HEK293 (cell line): Measurements from ENCODE around the gene GRIPAP1.
A peak's percentile ranks its signal among the peaks of the same experiment; 100 is the strongest.

Source experiments
- CTCF ChIA-PET: fragments of 350-600 bp; formaldehyde crosslinking; extraction: SDS; loops from one replicate; lab custom pipeline; 2021; ENCODE audit warnings: antibody characterized with exemption; lab: Yijun Ruan, JAX
- POLR2A ChIA-PET: fragments of 300-600 bp; formaldehyde crosslinking; extraction: SDS; loops from one replicate; lab custom pipeline; 2020; ENCODE audit warnings: antibody characterized with exemption, inconsistent platforms; lab: Yijun Ruan, JAX
- H3K27ac ChIP-seq: fragments of 200-500 bp; sonication (Bioruptor generic); 2 replicates; pipeline ENCODE4 v1.5.1; 2014; ENCODE audit warnings: low read depth, low read length, control low read depth, inconsistent platforms; ENCODE audit errors: extremely low read depth
- H3K36me3 ChIP-seq, 2 experiments: fragments of 200-500 bp in 1 of 2; sonication (Bioruptor generic) in 1 of 2; 1 replicate in 1 of 2; 2 replicates in 1 of 2; pipeline ENCODE4 v1.5.1; 2014 to 2017; ENCODE audit warnings: inconsistent platforms in 2 of 2, low read length in 2 of 2; ENCODE audit not compliant: control insufficient read depth in 2 of 2, insufficient read depth in 1 of 2
- H3K4me1 ChIP-seq: fragments of 200-500 bp; sonication (Bioruptor generic); 2 replicates; pipeline ENCODE4 v1.5.1; 2014; ENCODE audit warnings: mild to moderate bottlenecking, low read length, inconsistent platforms; ENCODE audit not compliant: control insufficient read depth, insufficient read depth
- H3K4me3 ChIP-seq: 2 replicates; pipeline ENCODE4 v1.5.1; 2011; ENCODE audit warnings: low read depth, mild to moderate bottlenecking, control low read depth, low read length, moderate library complexity
- H3K9me3 ChIP-seq: fragments of 200-500 bp; sonication (Bioruptor generic); 2 replicates; pipeline ENCODE4 v1.5.1; 2014; ENCODE audit warnings: low read depth, low read length, inconsistent platforms; ENCODE audit not compliant: control insufficient read depth, insufficient read depth
- FEZF1 ChIP-seq: fragments of 450-650 bp; formaldehyde crosslinking; IDR thresholded peaks from 2 replicates; pipeline ENCODE4 v1.5.1; 2016; ENCODE audit warnings: missing biosample characterization, missing genetic modification characterization
- GLI2 ChIP-seq: fragments of 450-650 bp; formaldehyde crosslinking; IDR thresholded peaks from 2 replicates; pipeline ENCODE4; 2017; ENCODE audit warnings: missing biosample characterization, missing genetic modification characterization, low read depth, borderline replicate concordance
- GLI4 ChIP-seq: fragments of 450-650 bp; formaldehyde crosslinking; IDR thresholded peaks from 2 replicates; pipeline ENCODE4 v1.5.1; 2016; ENCODE audit warnings: missing biosample characterization, missing genetic modification characterization
- HOXD13 ChIP-seq: sonication (generic); formaldehyde crosslinking; IDR thresholded peaks from 2 replicates; pipeline ENCODE4 v1.8.0; 2022; ENCODE audit warnings: missing genetic modification reagents, borderline replicate concordance
- KLF16 ChIP-seq: fragments of 450-650 bp; formaldehyde crosslinking; IDR thresholded peaks from 2 replicates; pipeline ENCODE4 v1.5.1; 2017; ENCODE audit warnings: missing biosample characterization, missing genetic modification characterization
- KLF8 ChIP-seq: fragments of 450-650 bp; formaldehyde crosslinking; IDR thresholded peaks from 2 replicates; pipeline ENCODE4 v1.5.1; 2016; ENCODE audit warnings: missing biosample characterization, missing genetic modification characterization
- KLF9 ChIP-seq: fragments of 450-650 bp; formaldehyde crosslinking; IDR thresholded peaks from 2 replicates; pipeline ENCODE4 v1.5.1; 2016; ENCODE audit warnings: missing biosample characterization, missing genetic modification characterization, low read depth
- RBAK ChIP-seq: fragments of 450-650 bp; formaldehyde crosslinking; IDR thresholded peaks from 2 replicates; pipeline ENCODE4 v1.5.1; 2016; ENCODE audit warnings: missing biosample characterization, missing genetic modification characterization
- SP2 ChIP-seq: fragments of 450-650 bp; formaldehyde crosslinking; IDR thresholded peaks from 2 replicates; pipeline ENCODE4 v1.5.1; 2016; ENCODE audit warnings: missing biosample characterization, missing genetic modification characterization
- SP3 ChIP-seq: fragments of 450-650 bp; formaldehyde crosslinking; IDR thresholded peaks from 2 replicates; pipeline ENCODE4 v1.5.1; 2016; ENCODE audit warnings: missing biosample characterization, missing genetic modification characterization
- SP7 ChIP-seq: fragments of 450-650 bp; formaldehyde crosslinking; IDR thresholded peaks from 2 replicates; pipeline ENCODE4 v1.5.1; 2016; ENCODE audit warnings: missing biosample characterization, missing genetic modification characterization
- YY1 ChIP-seq: fragments of 450-650 bp; formaldehyde crosslinking; IDR thresholded peaks from 2 replicates; pipeline ENCODE4 v1.5.1; 2018; ENCODE audit warnings: missing biosample characterization, missing genetic modification characterization
- ZBTB17 ChIP-seq: fragments of 450-650 bp; formaldehyde crosslinking; IDR thresholded peaks from 2 replicates; pipeline ENCODE4 v1.5.1; 2016; ENCODE audit warnings: missing biosample characterization, missing genetic modification characterization
- ZBTB7A ChIP-seq: fragments of 450-650 bp; formaldehyde crosslinking; IDR thresholded peaks from 2 replicates; pipeline ENCODE4 v1.5.1; 2016; ENCODE audit warnings: low read depth, missing biosample characterization, missing genetic modification characterization
- ZFP37 ChIP-seq: fragments of 450-650 bp; formaldehyde crosslinking; IDR thresholded peaks from 2 replicates; pipeline ENCODE4 v1.5.1; 2016; ENCODE audit warnings: missing biosample characterization, missing genetic modification characterization
- ZIC2 ChIP-seq: fragments of 450-650 bp; formaldehyde crosslinking; IDR thresholded peaks from 2 replicates; pipeline ENCODE4 v1.5.1; 2016; ENCODE audit warnings: missing biosample characterization, missing genetic modification characterization
- ZNF138 ChIP-seq: fragments of 450-650 bp; formaldehyde crosslinking; IDR thresholded peaks from 2 replicates; pipeline ENCODE4 v1.5.1; 2016; ENCODE audit warnings: missing biosample characterization, missing genetic modification characterization, borderline replicate concordance
- ZNF19 ChIP-seq: fragments of 450-650 bp; formaldehyde crosslinking; IDR thresholded peaks from 2 replicates; pipeline ENCODE4; 2016; ENCODE audit warnings: missing biosample characterization, missing genetic modification characterization, low read depth
- ZNF2 ChIP-seq: fragments of 450-650 bp; formaldehyde crosslinking; IDR thresholded peaks from 2 replicates; pipeline ENCODE4 v1.5.1; 2016; ENCODE audit warnings: missing biosample characterization, missing genetic modification characterization
- ZNF362 ChIP-seq: fragments of 450-650 bp; formaldehyde crosslinking; IDR thresholded peaks from 2 replicates; pipeline ENCODE4 v1.5.1; 2016; ENCODE audit warnings: missing biosample characterization, missing genetic modification characterization
- ZNF366 ChIP-seq: fragments of 450-650 bp; formaldehyde crosslinking; conservative IDR thresholded peaks from 2 replicates; pipeline ENCODE4 v1.5.1; 2016; ENCODE audit warnings: missing biosample characterization, missing genetic modification characterization
- ZNF501 ChIP-seq: fragments of 450-650 bp; formaldehyde crosslinking; IDR thresholded peaks from 2 replicates; pipeline ENCODE4 v1.5.1; 2016; ENCODE audit warnings: missing biosample characterization, missing genetic modification characterization
- ZNF561 ChIP-seq: fragments of 450-650 bp; IDR thresholded peaks from 2 replicates; pipeline ENCODE4 v1.5.1; 2018; ENCODE audit warnings: missing biosample characterization, missing genetic modification characterization, borderline replicate concordance
- ZNF660 ChIP-seq: fragments of 450-650 bp; IDR thresholded peaks from 2 replicates; pipeline ENCODE4 v1.5.1; 2018; ENCODE audit warnings: missing biosample characterization, mild to moderate bottlenecking, missing genetic modification characterization
- ZXDB ChIP-seq: fragments of 450-650 bp; formaldehyde crosslinking; IDR thresholded peaks from 2 replicates; pipeline ENCODE4 v1.5.1; 2016; ENCODE audit warnings: missing biosample characterization, missing genetic modification characterization
- TF ChIP-seq, protein P1 (sequence below): fragments of 450-650 bp; formaldehyde crosslinking; IDR thresholded peaks from 2 replicates; pipeline ENCODE4 v1.5.1; 2016; ENCODE audit warnings: missing biosample characterization, missing genetic modification characterization
- TF ChIP-seq, protein P2 (sequence below): fragments of 450-650 bp; formaldehyde crosslinking; IDR thresholded peaks from 2 replicates; pipeline ENCODE4 v1.5.1; 2016; ENCODE audit warnings: missing biosample characterization, missing genetic modification characterization
- TF ChIP-seq, protein P3 (sequence below): fragments of 450-650 bp; formaldehyde crosslinking; IDR thresholded peaks from 2 replicates; pipeline ENCODE4 v1.5.1; 2016; ENCODE audit warnings: missing biosample characterization, missing genetic modification characterization

Gene GRIPAP1

DNA sequence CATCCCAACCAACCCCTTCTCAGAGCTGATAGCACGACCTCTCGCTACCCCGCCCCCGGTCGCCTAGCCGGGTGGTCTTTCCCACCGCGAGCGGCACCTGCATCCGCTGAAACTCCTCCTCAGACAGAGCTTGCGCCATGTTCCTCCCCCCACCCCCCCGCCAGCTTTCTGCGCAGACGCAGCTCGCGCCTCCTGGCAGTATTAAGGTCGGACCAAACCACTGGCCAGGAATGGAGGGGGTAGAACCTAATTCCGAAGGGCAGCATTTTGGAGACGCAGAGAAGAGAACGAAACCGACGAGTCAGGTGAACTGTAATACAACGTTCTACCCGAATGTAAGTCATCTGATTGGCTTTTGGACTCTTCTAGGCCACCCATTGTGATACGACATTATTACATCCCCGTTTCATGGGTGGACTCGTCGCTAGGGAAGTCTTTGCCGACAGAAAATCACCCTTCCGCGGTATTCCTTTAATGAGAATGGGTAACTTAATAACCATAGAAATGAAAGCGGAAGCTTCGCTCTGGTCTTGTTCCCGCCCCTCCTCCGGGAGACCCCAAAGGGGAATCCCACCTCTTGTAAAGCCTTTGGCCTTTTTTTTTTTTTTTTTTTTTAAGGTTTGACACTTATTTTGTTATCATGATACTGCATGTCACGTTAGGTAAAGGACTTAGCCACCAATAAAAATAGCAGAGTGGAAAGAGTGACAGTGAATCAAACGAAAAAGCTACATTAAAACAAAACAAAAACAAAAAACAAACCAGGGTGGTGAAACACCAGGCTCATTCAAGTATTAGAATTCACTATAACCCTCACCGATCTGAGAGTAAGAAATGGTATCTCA is at the start of gene GRIPAP1:
Gene GRIPAP1 (minus strand): TSS at position 174 of the 845 bp plus-strand sequence. CDS start 35 bp downstream, at position 139.
- Histone ChIP-seq H3K4me3 (peak within 1 kb of the TSS; percentile 77), H3K4me1 (no peaks in the 10 kb centered on the region), H3K36me3 (peaks cover 8 to 24% of the 10 kb centered on the region in 2 experiments; a peak in 2 of 3 replicates), H3K9me3 (no peaks in the 10 kb centered on the region), H3K27ac (peak within 1 kb of the TSS; percentile 91)
- ChIA-PET CTCF (interaction anchor here (0.7 to 1.5 kb wide), 4 partner anchors 30 to 353 kb away, joined by 3 to 9 read pairs (median 5); partner anchors contain the start of genes KCND1 and TFE3), POLR2A (interaction anchor here (0.6 to 1.5 kb wide), 13 partner anchors 11 to 427 kb away, joined by 3 to 14 read pairs (median 3); partner anchors contain the start of genes KCND1, OTUD5, PQBP1 and TFE3)
- peak; percentile 43; the same call in 1 of the 2 replicates for TF ChIP-seq ZIC2
- peak; percentile 68 for TF ChIP-seq SP7 (tag by site-specific recombination)
- peak; percentile 73 for TF ChIP-seq SP2 (tag by site-specific recombination)
- TF ChIP-seq, protein P1, sequence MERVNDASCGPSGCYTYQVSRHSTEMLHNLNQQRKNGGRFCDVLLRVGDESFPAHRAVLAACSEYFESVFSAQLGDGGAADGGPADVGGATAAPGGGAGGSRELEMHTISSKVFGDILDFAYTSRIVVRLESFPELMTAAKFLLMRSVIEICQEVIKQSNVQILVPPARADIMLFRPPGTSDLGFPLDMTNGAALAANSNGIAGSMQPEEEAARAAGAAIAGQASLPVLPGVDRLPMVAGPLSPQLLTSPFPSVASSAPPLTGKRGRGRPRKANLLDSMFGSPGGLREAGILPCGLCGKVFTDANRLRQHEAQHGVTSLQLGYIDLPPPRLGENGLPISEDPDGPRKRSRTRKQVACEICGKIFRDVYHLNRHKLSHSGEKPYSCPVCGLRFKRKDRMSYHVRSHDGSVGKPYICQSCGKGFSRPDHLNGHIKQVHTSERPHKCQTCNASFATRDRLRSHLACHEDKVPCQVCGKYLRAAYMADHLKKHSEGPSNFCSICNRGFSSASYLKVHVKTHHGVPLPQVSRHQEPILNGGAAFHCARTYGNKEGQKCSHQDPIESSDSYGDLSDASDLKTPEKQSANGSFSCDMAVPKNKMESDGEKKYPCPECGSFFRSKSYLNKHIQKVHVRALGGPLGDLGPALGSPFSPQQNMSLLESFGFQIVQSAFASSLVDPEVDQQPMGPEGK (tag by site-specific recombination): peak; percentile 98
- 0 out of 2 replicates have a peak, but pooled peaks have one; percentile 52 for TF ChIP-seq ZNF2 (tag by site-specific recombination)
- TF ChIP-seq ZFP37 (tag by site-specific recombination): no peak
- TF ChIP-seq KLF8 (tag by site-specific recombination): peak; percentile 48; the same call in 1 of the 2 replicates
- TF ChIP-seq RBAK (tag by site-specific recombination): no peak
- TF ChIP-seq GLI2: no peak
- no peak; the same call in 1 of the 2 replicates for TF ChIP-seq ZNF362 (tag by site-specific recombination)
- TF ChIP-seq, protein P2, sequence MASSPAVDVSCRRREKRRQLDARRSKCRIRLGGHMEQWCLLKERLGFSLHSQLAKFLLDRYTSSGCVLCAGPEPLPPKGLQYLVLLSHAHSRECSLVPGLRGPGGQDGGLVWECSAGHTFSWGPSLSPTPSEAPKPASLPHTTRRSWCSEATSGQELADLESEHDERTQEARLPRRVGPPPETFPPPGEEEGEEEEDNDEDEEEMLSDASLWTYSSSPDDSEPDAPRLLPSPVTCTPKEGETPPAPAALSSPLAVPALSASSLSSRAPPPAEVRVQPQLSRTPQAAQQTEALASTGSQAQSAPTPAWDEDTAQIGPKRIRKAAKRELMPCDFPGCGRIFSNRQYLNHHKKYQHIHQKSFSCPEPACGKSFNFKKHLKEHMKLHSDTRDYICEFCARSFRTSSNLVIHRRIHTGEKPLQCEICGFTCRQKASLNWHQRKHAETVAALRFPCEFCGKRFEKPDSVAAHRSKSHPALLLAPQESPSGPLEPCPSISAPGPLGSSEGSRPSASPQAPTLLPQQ (tag by site-specific recombination): 0 out of 2 replicates have a peak, but pooled peaks have one; percentile 39
- TF ChIP-seq KLF16: peak; percentile 17; the same call in 1 of the 2 replicates
- TF ChIP-seq ZXDB (tag by site-specific recombination): peak; percentile 84
- 0 out of 2 replicates have a peak, but pooled peaks have one; percentile 48 for TF ChIP-seq ZBTB17
- 0 out of 2 replicates have a peak, but pooled peaks have one; percentile 32 for TF ChIP-seq ZNF561
- TF ChIP-seq ZNF660 (tag by site-specific recombination): peak; percentile 75; the same call in 1 of the 2 replicates
- peak; percentile 5; the same call in 1 of the 2 replicates for TF ChIP-seq GLI4 (tag by site-specific recombination)
- 0 out of 2 replicates have a peak, but pooled peaks have one; percentile 15 for TF ChIP-seq ZNF366
- TF ChIP-seq YY1 (tag by site-specific recombination): peak; percentile 91
- TF ChIP-seq SP3: peak; percentile 64
- TF ChIP-seq KLF9: peak; percentile 29; the same call in 1 of the 2 replicates
- TF ChIP-seq, protein P3, sequence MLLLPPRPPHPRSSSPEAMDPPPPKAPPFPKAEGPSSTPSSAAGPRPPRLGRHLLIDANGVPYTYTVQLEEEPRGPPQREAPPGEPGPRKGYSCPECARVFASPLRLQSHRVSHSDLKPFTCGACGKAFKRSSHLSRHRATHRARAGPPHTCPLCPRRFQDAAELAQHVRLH (tag by site-specific recombination): peak; percentile 89
- no peak for TF ChIP-seq ZNF138
- TF ChIP-seq ZNF19: no peak
- TF ChIP-seq FEZF1 (tag by site-specific recombination): peak; percentile 21; the same call in 1 of the 2 replicates
- TF ChIP-seq HOXD13 (CRISPR knock-in tag): 0 out of 2 replicates have a peak, but pooled peaks have one; percentile 13
- TF ChIP-seq ZNF501 (tag by site-specific recombination): peak; percentile 68
- 0 out of 2 replicates have a peak, but pooled peaks have one; percentile 43 for TF ChIP-seq ZBTB7A (tag by site-specific recombination)
